OCI-LY7 (cell line): ENCODE measurements around the gene CGAS.

Experiments
- EZH2phosphoT487 ChIP-seq: fragments of 200-600 bp; sonication (generic); IDR thresholded peaks from 2 replicates; pipeline ENCODE4 v1.6.1; 2018; ENCODE audit warnings: low read depth, borderline replicate concordance, mild to moderate bottlenecking, mixed run types, antibody characterized with exemption, low read length, moderate library complexity, mixed read lengths
- TF ChIP-seq, protein P1 (sequence below): fragments of 200-600 bp; sonication (generic); conservative IDR thresholded peaks from 2 replicates; pipeline ENCODE4 v1.5.1; 2014; ENCODE audit warnings: mild to moderate bottlenecking, antibody characterized with exemption, low read length, moderate library complexity, mixed read lengths

DNA sequence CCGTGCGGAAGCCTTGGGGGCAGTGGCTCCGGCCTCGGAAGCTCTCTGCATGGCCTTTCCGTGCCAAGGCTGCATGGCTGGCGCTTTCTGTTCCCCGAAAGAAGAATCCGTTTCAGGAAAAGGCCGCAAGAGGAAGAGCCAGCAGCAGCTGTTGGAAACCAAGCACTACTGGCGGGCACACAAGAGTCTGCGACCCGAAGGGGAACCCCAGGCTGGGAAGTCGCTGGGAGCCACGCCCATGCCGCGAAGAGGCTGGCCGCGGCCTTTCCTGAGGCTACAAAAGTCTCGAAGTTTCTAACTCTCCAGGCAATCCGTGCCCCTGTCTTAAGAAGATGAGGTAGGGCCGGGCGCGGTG lies at the start of gene CGAS:
- TF ChIP-seq, protein P1, sequence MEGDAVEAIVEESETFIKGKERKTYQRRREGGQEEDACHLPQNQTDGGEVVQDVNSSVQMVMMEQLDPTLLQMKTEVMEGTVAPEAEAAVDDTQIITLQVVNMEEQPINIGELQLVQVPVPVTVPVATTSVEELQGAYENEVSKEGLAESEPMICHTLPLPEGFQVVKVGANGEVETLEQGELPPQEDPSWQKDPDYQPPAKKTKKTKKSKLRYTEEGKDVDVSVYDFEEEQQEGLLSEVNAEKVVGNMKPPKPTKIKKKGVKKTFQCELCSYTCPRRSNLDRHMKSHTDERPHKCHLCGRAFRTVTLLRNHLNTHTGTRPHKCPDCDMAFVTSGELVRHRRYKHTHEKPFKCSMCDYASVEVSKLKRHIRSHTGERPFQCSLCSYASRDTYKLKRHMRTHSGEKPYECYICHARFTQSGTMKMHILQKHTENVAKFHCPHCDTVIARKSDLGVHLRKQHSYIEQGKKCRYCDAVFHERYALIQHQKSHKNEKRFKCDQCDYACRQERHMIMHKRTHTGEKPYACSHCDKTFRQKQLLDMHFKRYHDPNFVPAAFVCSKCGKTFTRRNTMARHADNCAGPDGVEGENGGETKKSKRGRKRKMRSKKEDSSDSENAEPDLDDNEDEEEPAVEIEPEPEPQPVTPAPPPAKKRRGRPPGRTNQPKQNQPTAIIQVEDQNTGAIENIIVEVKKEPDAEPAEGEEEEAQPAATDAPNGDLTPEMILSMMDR: no peak
- no peak for TF ChIP-seq EZH2phosphoT487
